Prostate gland (tissue), 2 donors: ENCODE results near the gene RAD51B. TPM values are rescaled to one million over a fixed set of nuclear protein-coding genes. Genes with fewer than 3 reads are reported as not detected.

Source experiments
- DNase-seq: peaks from one replicate; pipeline ENCODE4 v3.0.0-alpha.2; 2019; ENCODE audit warnings: low spot score
- H3K27ac ChIP-seq, 2 donors: fragments of 200-600 bp; sonication (generic); 2 replicates each; pipeline ENCODE4 v1.5.1; 2017 to 2019
- H3K27me3 ChIP-seq: fragments of 200-600 bp; sonication (generic); replicated peaks from 2 replicates; pipeline ENCODE4 v1.5.1; 2019; ENCODE audit not compliant: insufficient read depth
- H3K36me3 ChIP-seq, 2 donors: fragments of 200-600 bp; sonication (generic); 1 replicate in 1 of 2; 2 replicates in 1 of 2; pipeline versions ENCODE4 v1.5.1 to v1.8.1; 2017 to 2019
- H3K4me1 ChIP-seq: fragments of 200-600 bp; sonication (generic); replicated peaks from 2 replicates; pipeline ENCODE4 v1.5.1; 2019
- H3K4me3 ChIP-seq, 2 donors: fragments of 200-600 bp; sonication (generic); 2 replicates each; pipeline ENCODE4 v1.5.1; 2017 to 2019
- H3K9me3 ChIP-seq: fragments of 200-600 bp; sonication (generic); 2 replicates; pipeline ENCODE4 v1.5.1; 2017
- POLR2A ChIP-seq: fragments of 450-650 bp; IDR thresholded peaks from one replicate; pipeline ENCODE4 v1.6.1; 2016; ENCODE audit warnings: antibody characterized with exemption, mild to moderate bottlenecking
- POLR2AphosphoS5 ChIP-seq: sonication (generic); formaldehyde crosslinking; IDR thresholded peaks from one replicate; pipeline ENCODE4 v1.6.1; 2017; ENCODE audit warnings: antibody characterized with exemption
- WGBS: methylation state at CpG from one replicate; pipeline ENCODE4 v1.1.5; 2018; 5-methylcytosine and 5-hydroxymethylcytosine counted together
- intact Hi-C: fragments of 100-400 bp; cut with DNase I; formaldehyde crosslinking; loops from one replicate; pipeline ENCODE4 v1.14.2; 2022
- total RNA-seq, 2 donors: library from RNA; depleted of rRNA; stranded (reverse); fragments of >200 nt; gene quantifications; one replicate each; pipeline ENCODE4 v1.1.0, GENCODE V29; 2016
- TF ChIP-seq, protein P1 (sequence below), 4 experiments: fragments of 200-600 bp in 2 of 4; fragments of 450-650 bp in 2 of 4; sonication (generic) in 2 of 4; IDR thresholded peaks; 1 replicate in 3 of 4; 2 replicates in 1 of 4; pipeline ENCODE4 v1.5.1; 2016 to 2019; ENCODE audit warnings: antibody characterized with exemption in 4 of 4, mild to moderate bottlenecking in 2 of 4, moderate library complexity in 2 of 4

RAD51B gene
- total RNA-seq, 2 donors from 2014 or later, result 14.9 to 35.8 TPM

DNA sequence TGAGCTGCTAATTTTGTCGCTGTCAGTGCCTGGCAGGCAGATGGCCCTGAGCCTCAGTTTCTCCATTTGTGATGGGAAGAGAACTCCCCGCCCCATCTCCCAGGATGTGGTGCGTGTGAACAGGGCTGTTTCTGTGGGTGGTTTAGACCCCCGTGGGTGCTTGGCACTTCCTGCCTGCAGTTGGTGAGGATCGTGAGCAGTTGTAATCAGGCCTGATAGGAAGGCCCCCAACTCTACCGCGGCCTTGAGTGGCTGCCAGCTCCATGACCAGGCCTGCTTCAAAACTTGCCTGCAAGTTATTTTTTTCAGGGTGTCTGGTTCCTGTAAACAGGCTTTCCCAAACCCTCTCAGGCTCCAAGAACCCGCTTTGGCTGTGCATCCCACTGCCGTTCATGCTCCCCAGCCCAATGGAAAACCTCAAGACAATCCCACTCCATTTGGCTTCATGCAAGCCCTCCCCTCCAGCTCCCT lies 834.9 kb downstream of the RAD51B start:
- H3K27ac ChIP-seq, result no peak overlapping the region
- TF ChIP-seq, protein P1, sequence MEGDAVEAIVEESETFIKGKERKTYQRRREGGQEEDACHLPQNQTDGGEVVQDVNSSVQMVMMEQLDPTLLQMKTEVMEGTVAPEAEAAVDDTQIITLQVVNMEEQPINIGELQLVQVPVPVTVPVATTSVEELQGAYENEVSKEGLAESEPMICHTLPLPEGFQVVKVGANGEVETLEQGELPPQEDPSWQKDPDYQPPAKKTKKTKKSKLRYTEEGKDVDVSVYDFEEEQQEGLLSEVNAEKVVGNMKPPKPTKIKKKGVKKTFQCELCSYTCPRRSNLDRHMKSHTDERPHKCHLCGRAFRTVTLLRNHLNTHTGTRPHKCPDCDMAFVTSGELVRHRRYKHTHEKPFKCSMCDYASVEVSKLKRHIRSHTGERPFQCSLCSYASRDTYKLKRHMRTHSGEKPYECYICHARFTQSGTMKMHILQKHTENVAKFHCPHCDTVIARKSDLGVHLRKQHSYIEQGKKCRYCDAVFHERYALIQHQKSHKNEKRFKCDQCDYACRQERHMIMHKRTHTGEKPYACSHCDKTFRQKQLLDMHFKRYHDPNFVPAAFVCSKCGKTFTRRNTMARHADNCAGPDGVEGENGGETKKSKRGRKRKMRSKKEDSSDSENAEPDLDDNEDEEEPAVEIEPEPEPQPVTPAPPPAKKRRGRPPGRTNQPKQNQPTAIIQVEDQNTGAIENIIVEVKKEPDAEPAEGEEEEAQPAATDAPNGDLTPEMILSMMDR (IDR thresholded peaks at IDR 0.05), result no peak
- TF ChIP-seq POLR2AphosphoS5 (no peak), POLR2A (no peak)
- no peaks in the 10 kb centered on the region for H3K27me3 ChIP-seq
- peaks cover 2% of the 10 kb centered on the region for H3K4me1 ChIP-seq
- H3K36me3 ChIP-seq, result no peaks in the 10 kb centered on the region
- 49% methylated on average over 9 of the region's 9 CpGs for WGBS
- no peak for DNase-seq
- no peak overlapping the region for H3K4me3 ChIP-seq
- intact Hi-C loops, result loop anchor here (10.0 kb wide), 1 partner anchor 410 kb away; no protein-coding TSS in a partner anchor
- no peaks in the 10 kb centered on the region for H3K9me3 ChIP-seq

DNA sequence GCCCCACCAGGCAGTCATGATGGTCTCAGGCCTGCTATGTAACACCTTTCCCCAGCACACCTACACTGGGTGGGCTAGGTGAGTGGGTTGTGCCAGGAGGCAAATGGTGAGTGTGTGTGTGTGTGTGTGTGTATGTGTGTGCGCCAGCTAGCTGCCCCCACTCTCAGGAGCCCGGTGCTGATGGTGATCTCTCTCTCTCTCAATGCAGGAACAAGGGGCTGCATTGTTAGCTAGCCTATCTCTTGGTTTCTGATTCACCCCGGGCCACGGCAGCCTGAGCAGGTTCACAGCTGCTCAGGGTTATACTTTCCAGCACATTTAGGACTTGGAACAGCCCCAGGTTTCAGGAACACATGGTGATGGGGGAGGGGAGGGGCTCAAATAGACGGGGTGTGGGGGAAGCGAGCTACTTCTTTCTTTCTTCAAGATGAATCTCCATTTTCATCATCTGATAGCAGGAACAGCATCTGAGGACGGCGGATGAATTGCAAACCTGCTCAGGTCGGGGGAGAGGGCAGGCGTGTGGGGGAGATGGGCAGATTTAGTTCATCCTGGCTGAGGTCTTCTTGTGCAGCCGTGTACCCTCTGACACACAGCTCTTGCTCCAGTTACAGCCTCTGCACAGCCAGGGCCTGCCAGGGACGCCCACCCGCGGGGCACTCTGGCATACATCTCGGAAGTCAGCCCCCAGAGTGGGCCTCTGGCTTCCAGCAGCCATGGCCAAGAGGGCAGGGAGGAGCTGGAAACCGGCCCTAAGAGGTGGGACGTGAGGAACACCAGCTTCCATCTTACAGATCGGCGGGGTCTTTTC lies 835.6 kb downstream of the RAD51B start:
- intact Hi-C loops, result loop anchor here (10.0 kb wide), 1 partner anchor 410 kb away; no protein-coding TSS in a partner anchor
- H3K9me3 ChIP-seq, result no peaks in the 10 kb centered on the region
- H3K27me3 ChIP-seq, result no peaks in the 10 kb centered on the region
- no peaks in the 10 kb centered on the region for H3K36me3 ChIP-seq
- H3K27ac ChIP-seq, result peak overlapping the region; percentile 14 to 22
- TF ChIP-seq, protein P1 (IDR thresholded peaks at IDR 0.05), result no peak
- TF ChIP-seq POLR2AphosphoS5 (no peak), POLR2A (no peak)
- peaks cover 3% of the 10 kb centered on the region for H3K4me1 ChIP-seq
- DNase-seq, result no peak
- H3K4me3 ChIP-seq, result no peak overlapping the region
- WGBS, result 35% methylated on average over 19 of the region's 19 CpGs

DNA sequence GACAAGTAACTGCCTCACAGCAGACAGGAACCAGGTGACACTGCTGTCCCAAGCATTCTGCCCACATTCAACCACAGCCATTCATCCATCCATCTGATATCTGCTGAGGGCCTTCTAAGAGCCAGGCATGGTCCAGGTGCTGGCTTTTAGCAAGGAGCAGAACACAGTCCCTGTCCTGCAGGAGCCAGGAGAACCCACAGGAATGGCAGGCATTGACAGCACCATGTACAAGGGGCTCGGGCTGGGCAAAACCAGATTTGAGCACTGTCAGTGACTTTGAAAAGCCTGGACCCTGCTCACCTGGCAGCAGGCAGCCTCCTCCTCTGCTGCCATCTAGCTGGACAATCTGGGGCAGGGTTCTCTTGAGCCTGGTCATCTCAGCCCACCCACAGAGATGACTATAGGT lies 836.3 kb downstream of the RAD51B start:
- Histone ChIP-seq H3K4me1 (peaks cover 3% of the 10 kb centered on the region), H3K27ac (peak overlapping the region; percentile 14 to 22), H3K36me3 (no peaks in the 10 kb centered on the region), H3K9me3 (no peaks in the 10 kb centered on the region), H3K4me3 (no peak overlapping the region), H3K27me3 (no peaks in the 10 kb centered on the region)
- intact Hi-C loops, result loop anchor here (10.0 kb wide), 1 partner anchor 411 kb away; no protein-coding TSS in a partner anchor
- TF ChIP-seq POLR2AphosphoS5, result no peak
- TF ChIP-seq, protein P1 (IDR thresholded peaks at IDR 0.05), result peak in 2 of 4 experiments; percentile 40 to 49
- no peak for DNase-seq
- WGBS, result 90% methylated on average over 1 of the region's 1 CpG

DNA sequence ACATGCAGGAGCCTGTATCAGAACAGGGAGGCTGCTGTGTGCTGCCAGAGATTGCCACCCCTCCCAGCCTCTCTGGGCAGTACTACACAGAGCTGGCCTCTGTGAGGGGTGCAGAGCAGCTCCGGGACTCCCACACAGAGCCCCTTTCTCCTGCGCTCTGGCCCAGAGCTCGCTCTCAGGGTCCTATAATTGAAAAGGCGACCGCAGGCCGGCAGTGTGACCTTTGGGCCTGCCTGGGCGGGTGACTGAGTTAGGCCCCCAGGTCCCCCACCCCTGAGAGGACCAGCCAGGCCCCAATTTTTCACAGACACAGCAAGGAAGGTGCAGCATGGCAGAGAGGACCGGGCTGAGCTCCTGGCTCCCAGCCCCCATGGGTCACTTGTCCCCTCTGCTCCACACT lies 836.9 kb downstream of the RAD51B start:
- 95% methylated on average over 8 of the region's 8 CpGs for WGBS
- no peaks in the 10 kb centered on the region for H3K27me3 ChIP-seq
- TF ChIP-seq POLR2A (no peak), POLR2AphosphoS5 (no peak)
- TF ChIP-seq, protein P1 (IDR thresholded peaks at IDR 0.05), result no peak
- no peaks in the 10 kb centered on the region for H3K36me3 ChIP-seq
- H3K4me1 ChIP-seq, result peaks cover 3% of the 10 kb centered on the region
- DNase-seq, result no peak
- no peaks in the 10 kb centered on the region for H3K9me3 ChIP-seq
- H3K27ac ChIP-seq, result peak overlapping the region in 1 of 2 donors; percentile 5
- H3K4me3 ChIP-seq, result no peak overlapping the region
- intact Hi-C loops, result loop anchor here (10.0 kb wide), 1 partner anchor 412 kb away; no protein-coding TSS in a partner anchor
